ENCODE measurements around the gene SLC16A3.

- no peak for TF ChIP-seq CTCF (conservative IDR thresholded peaks at IDR 0.05; ENCODE audit: low read length)
- TF ChIP-seq EZH2phosphoT487 (IDR thresholded peaks at IDR 0.05; ENCODE audit: borderline replicate concordance) = no peak
Observed at GRCh38 chr17:82217530-82218204, 11.2 kb upstream of the SLC16A3 start.
